ENCODE results near the gene FLNC. TPM values are rescaled to one million over a fixed set of nuclear protein-coding genes. Genes with fewer than 3 reads are reported as not detected.

Gene FLNC
- total and polyA plus RNA-seq, 3 experiments from 2014 or later = not detected

- Histone ChIP-seq H3K9me3 (ENCODE audit: low read length) (no peaks in the 10 kb centered on the region), H3K27me3 (ENCODE audit: insufficient read depth, low read length, poor library complexity, severe bottlenecking) (no peaks in the 10 kb centered on the region), H3K27ac (ENCODE audit: low read depth, low read length) (no peak overlapping the region), H3K4me3 (ENCODE audit: low read length) (no peak overlapping the region), H3K4me1 (ENCODE audit: insufficient read depth, low read length) (no peaks in the 10 kb centered on the region), H3K36me3 (ENCODE audit: insufficient read depth, low read length) (no peaks in the 10 kb centered on the region)
- Mint-ChIP-seq H3K27ac (no peak overlapping the region), H3K27me3 (no peaks in the 10 kb centered on the region), H3K4me1 (no peaks in the 10 kb centered on the region), H3K36me3 (peaks cover 0 to 22% (median 2%) of the 10 kb centered on the region in 3 donors), H3K4me3 (no peak overlapping the region), H3K9me3 (no peaks in the 10 kb centered on the region)
- POLR2A ChIA-PET = no interaction called here
- CTCF ChIA-PET = no interaction called here
- DNase-seq = no peak
Observed at GRCh38 chr7:128809363-128809762, 20.8 kb upstream of the FLNC start.

GRCh38 chr7:128810473-128810872, 19.7 kb upstream of the FLNC start:
- H3K27me3 Mint-ChIP-seq = no peaks in the 10 kb centered on the region
- ChIA-PET CTCF (no interaction called here), POLR2A (no interaction called here)

GRCh38 chr7:128810997-128811396, 19.2 kb upstream of the FLNC start:
- Histone ChIP-seq H3K27me3 (ENCODE audit: insufficient read depth, low read length, poor library complexity, severe bottlenecking) (no peaks in the 10 kb centered on the region), H3K4me1 (ENCODE audit: insufficient read depth, low read length) (no peaks in the 10 kb centered on the region), H3K27ac (ENCODE audit: low read depth, low read length) (no peak overlapping the region), H3K9me3 (ENCODE audit: low read length) (no peaks in the 10 kb centered on the region), H3K4me3 (ENCODE audit: low read length) (no peak overlapping the region), H3K36me3 (ENCODE audit: insufficient read depth, low read length) (no peaks in the 10 kb centered on the region)
- POLR2A ChIA-PET = no interaction called here
- no peak overlapping the region for H3K4me3 Mint-ChIP-seq
- H3K27ac Mint-ChIP-seq = no peak overlapping the region
- peaks cover 0 to 11% (median 2%) of the 10 kb centered on the region in 3 donors for H3K36me3 Mint-ChIP-seq
- no peaks in the 10 kb centered on the region for H3K4me1 Mint-ChIP-seq
- CTCF ChIA-PET = no interaction called here
- no peaks in the 10 kb centered on the region for H3K27me3 Mint-ChIP-seq
- no peak for DNase-seq
- H3K9me3 Mint-ChIP-seq = no peaks in the 10 kb centered on the region

More at GRCh38 chr7:128810473-128810872, 19.7 kb upstream of the FLNC start:
- no peak overlapping the region for H3K27ac ChIP-seq (ENCODE audit: low read depth, low read length)
- H3K4me1 ChIP-seq (ENCODE audit: insufficient read depth, low read length) = no peaks in the 10 kb centered on the region
- Mint-ChIP-seq H3K4me1 (no peaks in the 10 kb centered on the region), H3K36me3 (peaks cover 0 to 15% (median 2%) of the 10 kb centered on the region in 3 donors), H3K4me3 (no peak overlapping the region), H3K9me3 (no peaks in the 10 kb centered on the region), H3K27ac (no peak overlapping the region)
- no peaks in the 10 kb centered on the region for H3K9me3 ChIP-seq (ENCODE audit: low read length)
- H3K27me3 ChIP-seq (ENCODE audit: insufficient read depth, low read length, poor library complexity, severe bottlenecking) = no peaks in the 10 kb centered on the region
- no peaks in the 10 kb centered on the region for H3K36me3 ChIP-seq (ENCODE audit: insufficient read depth, low read length)
- no peak for DNase-seq
- H3K4me3 ChIP-seq (ENCODE audit: low read length) = no peak overlapping the region

- H3K36me3 ChIP-seq (ENCODE audit: insufficient read depth, low read length) = no peaks in the 10 kb centered on the region
- Mint-ChIP-seq H3K27ac (no peak overlapping the region), H3K36me3 (peaks cover 0 to 2% (median 0%) of the 10 kb centered on the region in 3 donors), H3K4me3 (no peak overlapping the region), H3K4me1 (no peaks in the 10 kb centered on the region), H3K27me3 (no peaks in the 10 kb centered on the region), H3K9me3 (no peaks in the 10 kb centered on the region)
- CTCF ChIA-PET = interaction anchor here (1.0 kb wide), 1 partner anchor 72 kb away, joined by 4 read pairs; no protein-coding TSS in a partner anchor
- no peak overlapping the region for H3K27ac ChIP-seq (ENCODE audit: low read depth, low read length)
- no peak overlapping the region for H3K4me3 ChIP-seq (ENCODE audit: low read length)
- POLR2A ChIA-PET = no interaction called here
- DNase-seq = no peak
- no peaks in the 10 kb centered on the region for H3K4me1 ChIP-seq (ENCODE audit: insufficient read depth, low read length)
- no peaks in the 10 kb centered on the region for H3K27me3 ChIP-seq (ENCODE audit: insufficient read depth, low read length, poor library complexity, severe bottlenecking)
- H3K9me3 ChIP-seq (ENCODE audit: low read length) = no peaks in the 10 kb centered on the region
Observed at GRCh38 chr7:128811631-128812430, 18.4 kb upstream of the FLNC start.

- ChIA-PET CTCF (interaction anchor here (1.0 kb wide), 1 partner anchor 71 kb away, joined by 4 read pairs; no protein-coding TSS in a partner anchor), POLR2A (no interaction called here)
- Histone ChIP-seq H3K4me3 (ENCODE audit: low read length) (no peak overlapping the region), H3K36me3 (ENCODE audit: insufficient read depth, low read length) (no peaks in the 10 kb centered on the region), H3K9me3 (ENCODE audit: low read length) (no peaks in the 10 kb centered on the region), H3K4me1 (ENCODE audit: insufficient read depth, low read length) (no peaks in the 10 kb centered on the region), H3K27me3 (ENCODE audit: insufficient read depth, low read length, poor library complexity, severe bottlenecking) (no peaks in the 10 kb centered on the region), H3K27ac (ENCODE audit: low read depth, low read length) (no peak overlapping the region)
- Mint-ChIP-seq H3K36me3 (peaks cover 0 to under 1% (median 0%) of the 10 kb centered on the region in 3 donors), H3K27ac (no peak overlapping the region), H3K27me3 (peaks cover 0 to under 1% of the 10 kb centered on the region in 2 donors), H3K4me3 (no peak overlapping the region), H3K4me1 (no peaks in the 10 kb centered on the region), H3K9me3 (no peaks in the 10 kb centered on the region)
- DNase-seq = no peak
Observed at GRCh38 chr7:128812514-128813168, 17.6 kb upstream of the FLNC start.

- Mint-ChIP-seq H3K36me3 (no peaks in the 10 kb centered on the region), H3K27me3 (peaks cover 4% of the 10 kb centered on the region in 2 donors), H3K9me3 (no peaks in the 10 kb centered on the region), H3K4me3 (no peak overlapping the region), H3K4me1 (no peaks in the 10 kb centered on the region), H3K27ac (no peak overlapping the region)
- DNase-seq = no peak
- Histone ChIP-seq H3K4me3 (ENCODE audit: low read length) (no peak overlapping the region), H3K36me3 (ENCODE audit: insufficient read depth, low read length) (no peaks in the 10 kb centered on the region), H3K27ac (ENCODE audit: low read depth, low read length) (no peak overlapping the region), H3K4me1 (ENCODE audit: insufficient read depth, low read length) (no peaks in the 10 kb centered on the region), H3K27me3 (ENCODE audit: insufficient read depth, low read length, poor library complexity, severe bottlenecking) (no peaks in the 10 kb centered on the region), H3K9me3 (ENCODE audit: low read length) (no peaks in the 10 kb centered on the region)
- ChIA-PET CTCF (no interaction called here), POLR2A (no interaction called here)
Observed at GRCh38 chr7:128814499-128814898, 15.7 kb upstream of the FLNC start.

- H3K27me3 ChIP-seq (ENCODE audit: insufficient read depth, low read length, poor library complexity, severe bottlenecking) = no peaks in the 10 kb centered on the region
- H3K36me3 ChIP-seq (ENCODE audit: insufficient read depth, low read length) = no peaks in the 10 kb centered on the region
- H3K4me3 ChIP-seq (ENCODE audit: low read length) = no peak overlapping the region
- Mint-ChIP-seq H3K36me3 (no peaks in the 10 kb centered on the region), H3K4me3 (no peak overlapping the region), H3K4me1 (peaks cover 0 to 6% (median 3%) of the 10 kb centered on the region in 3 donors), H3K27ac (peak overlapping the region in 1 of 8 donors; percentile 14), H3K27me3 (peaks cover 4 to 6% of the 10 kb centered on the region in 2 donors), H3K9me3 (no peaks in the 10 kb centered on the region)
- DNase-seq = no peak
- no peaks in the 10 kb centered on the region for H3K4me1 ChIP-seq (ENCODE audit: insufficient read depth, low read length)
- no peak overlapping the region for H3K27ac ChIP-seq (ENCODE audit: low read depth, low read length)
- POLR2A ChIA-PET = no interaction called here
- H3K9me3 ChIP-seq (ENCODE audit: low read length) = no peaks in the 10 kb centered on the region
- CTCF ChIA-PET = no interaction called here
Observed at GRCh38 chr7:128815289-128815942, 14.8 kb upstream of the FLNC start.

GRCh38 chr7:128818694-128819093, 11.5 kb upstream of the FLNC start:
- H3K27me3 Mint-ChIP-seq = peaks cover 4 to 9% of the 10 kb centered on the region in 2 donors
- no peak overlapping the region for H3K27ac Mint-ChIP-seq
- ChIA-PET POLR2A (no interaction called here), CTCF (interaction anchor here (1.1 kb wide), 1 partner anchor 65 kb away, joined by 3 read pairs; no protein-coding TSS in a partner anchor)
- H3K36me3 Mint-ChIP-seq = peaks cover 0 to 2% (median 0%) of the 10 kb centered on the region in 3 donors
- Histone ChIP-seq H3K27ac (ENCODE audit: low read depth, low read length) (no peak overlapping the region), H3K27me3 (ENCODE audit: insufficient read depth, low read length, poor library complexity, severe bottlenecking) (no peaks in the 10 kb centered on the region), H3K9me3 (ENCODE audit: low read length) (no peaks in the 10 kb centered on the region), H3K36me3 (ENCODE audit: insufficient read depth, low read length) (no peaks in the 10 kb centered on the region), H3K4me3 (ENCODE audit: low read length) (no peak overlapping the region), H3K4me1 (ENCODE audit: insufficient read depth, low read length) (no peaks in the 10 kb centered on the region)
- no peak overlapping the region for H3K4me3 Mint-ChIP-seq
- peaks cover 0 to 6% (median 3%) of the 10 kb centered on the region in 3 donors for H3K4me1 Mint-ChIP-seq
- no peaks in the 10 kb centered on the region for H3K9me3 Mint-ChIP-seq
- no peak for DNase-seq
